CD4-positive, CD25-positive, alpha-beta regulatory T cell (primary cell): ENCODE data around the gene FOXF1. TPM values are rescaled to one million over a fixed set of nuclear protein-coding genes. Genes with fewer than 3 reads are reported as not detected.

Experiments used
- ATAC-seq, 2 donors: fragments of 150-1000 bp; cut with Tn5 transposase; one replicate each; pipeline ENCODE4 v1.10.0; 2021; ENCODE audit warnings: low read depth in 2 of 2, moderate number of reproducible peaks in 2 of 2, moderate library complexity in 1 of 2
- DNase-seq, 3 donors: peaks; one replicate each; pipeline versions ENCODE4 v3.0.0 to v3.0.0-alpha.2; 2012 to 2022; ENCODE audit warnings: mixed read lengths in 1 of 3
- H3K27ac ChIP-seq: one replicate; pipeline ENCODE4 v1.7.0; 2013; ENCODE audit warnings: mild to moderate bottlenecking, low read length; ENCODE audit not compliant: insufficient read depth, poor library complexity, severe bottlenecking
- H3K27me3 ChIP-seq: one replicate; pipeline ENCODE4 v1.7.0; 2013; ENCODE audit warnings: low read length; ENCODE audit not compliant: control insufficient read depth, insufficient read depth
- H3K36me3 ChIP-seq: one replicate; pipeline ENCODE4 v1.7.0; 2013; ENCODE audit warnings: mild to moderate bottlenecking, low read length, moderate library complexity; ENCODE audit not compliant: control insufficient read depth, insufficient read depth
- H3K4me1 ChIP-seq: 2 replicates; pipeline ENCODE4 v1.7.0; 2013; ENCODE audit warnings: mild to moderate bottlenecking, low read length; ENCODE audit not compliant: insufficient read depth, control insufficient read depth, poor library complexity, severe bottlenecking
- H3K4me3 ChIP-seq: one replicate; pipeline ENCODE4 v1.7.0; 2013; ENCODE audit warnings: low read depth, mild to moderate bottlenecking, low read length, moderate library complexity
- H3K9me3 ChIP-seq, 2 experiments: 1 replicate in 1 of 2; 2 replicates in 1 of 2; pipeline ENCODE4 v1.7.0; 2013; ENCODE audit warnings: low read length in 2 of 2, mild to moderate bottlenecking in 1 of 2, moderate library complexity in 1 of 2; ENCODE audit not compliant: control insufficient read depth in 2 of 2
- H3K27ac Mint-ChIP-seq, 3 donors: one replicate each; pipeline ENCODE4 v1.8.0; 2020 to 2022; ENCODE audit warnings: mild to moderate bottlenecking in 3 of 3, mixed read lengths in 3 of 3, moderate library complexity in 2 of 3
- H3K27me3 Mint-ChIP-seq: one replicate; pipeline ENCODE4 v1.8.0; 2022; ENCODE audit warnings: mild to moderate bottlenecking, mixed read lengths
- H3K36me3 Mint-ChIP-seq: one replicate; pipeline ENCODE4 v1.8.0; 2020; ENCODE audit warnings: mixed read lengths
- H3K4me1 Mint-ChIP-seq, 4 donors: one replicate each; pipeline ENCODE4 v1.8.0; 2020 to 2022; ENCODE audit warnings: mixed read lengths in 4 of 4, mild to moderate bottlenecking in 1 of 4
- H3K4me3 Mint-ChIP-seq, 4 donors: one replicate each; pipeline ENCODE4 v1.8.0; 2020 to 2022; ENCODE audit warnings: mild to moderate bottlenecking in 4 of 4, mixed read lengths in 4 of 4, moderate library complexity in 3 of 4
- H3K9me3 Mint-ChIP-seq, 7 donors: one replicate each; pipeline ENCODE4 v1.8.0; 2020 to 2022; ENCODE audit warnings: mixed read lengths in 7 of 7, mild to moderate bottlenecking in 3 of 7, moderate library complexity in 2 of 7
- polyA plus RNA-seq, 4 donors: library from polyadenylated mRNA; unstranded; fragments of 300-500 nt; fragmentation: Illumina TruSeq; gene quantifications; one replicate each; pipeline ENCODE4 v1.2.3, GENCODE V29; 2021
- total RNA-seq: library from RNA; stranded (reverse); gene quantifications from one replicate; pipeline ENCODE4 v1.2.3, GENCODE V29; 2022

FOXF1 gene
- total and polyA plus RNA-seq, 5 donors from 2014 or later = not detected

GRCh38 chr16:86498155-86498670 lies 12.1 kb upstream of the FOXF1 start:
- no peak for DNase-seq
- peaks cover 0 to 6% (median 0%) of the 10 kb centered on the region in 4 donors for H3K4me1 Mint-ChIP-seq
- peaks cover 85% of the 10 kb centered on the region for H3K27me3 Mint-ChIP-seq
- Histone ChIP-seq H3K36me3 (no peaks in the 10 kb centered on the region), H3K27ac (no peak overlapping the region), H3K9me3 (no peaks in the 10 kb centered on the region), H3K4me3 (no peak overlapping the region), H3K4me1 (no peaks in the 10 kb centered on the region), H3K27me3 (peaks cover 28% of the 10 kb centered on the region)
- H3K9me3 Mint-ChIP-seq = no peaks in the 10 kb centered on the region
- H3K4me3 Mint-ChIP-seq = no peak overlapping the region
- H3K27ac Mint-ChIP-seq = no peak overlapping the region
- ATAC-seq = no peak
- H3K36me3 Mint-ChIP-seq = no peaks in the 10 kb centered on the region

DNA sequence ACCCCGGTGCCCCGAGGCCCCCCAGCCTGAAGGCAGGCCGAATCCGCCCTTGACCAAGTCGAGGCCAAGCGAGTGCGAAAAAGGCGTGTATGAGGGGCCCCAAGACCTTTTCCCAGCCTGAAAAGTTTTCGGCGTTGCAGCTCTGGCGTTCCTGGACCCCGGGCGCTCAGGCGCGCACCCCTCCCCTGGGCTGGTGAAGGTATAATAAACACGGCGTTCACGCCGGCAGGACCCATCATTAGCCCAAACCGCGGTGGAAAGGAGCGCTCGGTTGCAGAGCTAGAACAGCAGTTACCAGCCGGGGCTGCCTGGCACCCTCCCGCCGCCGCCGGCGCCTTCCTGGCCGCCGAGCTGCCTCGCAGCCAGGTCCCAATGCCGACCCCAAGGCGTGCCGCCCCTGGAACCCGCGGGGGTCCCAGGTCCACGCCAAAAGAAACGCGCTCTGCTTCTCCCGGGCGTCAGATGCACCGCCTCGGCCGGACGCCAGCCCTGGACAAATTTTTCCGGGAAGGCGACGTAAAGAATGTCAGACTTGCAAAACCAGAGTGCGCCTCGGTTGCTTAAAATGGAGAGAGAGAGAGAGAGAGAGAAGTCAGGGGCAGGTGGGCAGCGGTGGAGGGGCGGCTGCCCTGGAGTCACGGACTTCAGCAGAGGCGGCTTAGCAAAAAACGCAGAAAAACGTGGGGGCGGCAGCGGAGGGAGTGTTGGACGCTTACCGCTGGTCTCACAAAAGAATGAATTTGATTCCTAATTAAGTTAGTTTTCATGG lies 11.5 kb upstream of the FOXF1 start:
- Mint-ChIP-seq H3K4me1 (peaks cover 0 to 6% (median 0%) of the 10 kb centered on the region in 4 donors), H3K27ac (no peak overlapping the region), H3K4me3 (no peak overlapping the region), H3K27me3 (peaks cover 88% of the 10 kb centered on the region), H3K9me3 (no peaks in the 10 kb centered on the region), H3K36me3 (no peaks in the 10 kb centered on the region)
- Histone ChIP-seq H3K4me1 (no peaks in the 10 kb centered on the region), H3K4me3 (no peak overlapping the region), H3K27me3 (peaks cover 25% of the 10 kb centered on the region), H3K27ac (no peak overlapping the region), H3K9me3 (no peaks in the 10 kb centered on the region), H3K36me3 (no peaks in the 10 kb centered on the region)
- ATAC-seq (no peak), DNase-seq (no peak)

GRCh38 chr16:86499440-86499786 lies 10.9 kb upstream of the FOXF1 start:
- no peak overlapping the region for H3K27ac Mint-ChIP-seq
- Histone ChIP-seq H3K36me3 (no peaks in the 10 kb centered on the region), H3K4me1 (no peaks in the 10 kb centered on the region), H3K27me3 (peaks cover 24% of the 10 kb centered on the region), H3K4me3 (no peak overlapping the region), H3K27ac (no peak overlapping the region), H3K9me3 (no peaks in the 10 kb centered on the region)
- DNase-seq (no peak), ATAC-seq (no peak)
- H3K4me3 Mint-ChIP-seq = no peak overlapping the region
- H3K36me3 Mint-ChIP-seq = no peaks in the 10 kb centered on the region
- H3K4me1 Mint-ChIP-seq = peaks cover 0 to 6% (median 0%) of the 10 kb centered on the region in 4 donors
- no peaks in the 10 kb centered on the region for H3K9me3 Mint-ChIP-seq
- peaks cover 89% of the 10 kb centered on the region for H3K27me3 Mint-ChIP-seq

GRCh38 chr16:86499889-86500707 lies 10.2 kb upstream of the FOXF1 start:
- peaks cover 30% of the 10 kb centered on the region for H3K27me3 ChIP-seq
- Mint-ChIP-seq H3K27me3 (peaks cover 89% of the 10 kb centered on the region), H3K4me3 (no peak overlapping the region), H3K36me3 (no peaks in the 10 kb centered on the region), H3K4me1 (peaks cover 0 to 6% (median 2%) of the 10 kb centered on the region in 4 donors), H3K27ac (no peak overlapping the region), H3K9me3 (no peaks in the 10 kb centered on the region)
- H3K4me3 ChIP-seq = no peak overlapping the region
- H3K4me1 ChIP-seq = no peaks in the 10 kb centered on the region
- H3K36me3 ChIP-seq = no peaks in the 10 kb centered on the region
- no peak for DNase-seq
- H3K9me3 ChIP-seq = no peaks in the 10 kb centered on the region
- ATAC-seq = no peak
- no peak overlapping the region for H3K27ac ChIP-seq

DNA sequence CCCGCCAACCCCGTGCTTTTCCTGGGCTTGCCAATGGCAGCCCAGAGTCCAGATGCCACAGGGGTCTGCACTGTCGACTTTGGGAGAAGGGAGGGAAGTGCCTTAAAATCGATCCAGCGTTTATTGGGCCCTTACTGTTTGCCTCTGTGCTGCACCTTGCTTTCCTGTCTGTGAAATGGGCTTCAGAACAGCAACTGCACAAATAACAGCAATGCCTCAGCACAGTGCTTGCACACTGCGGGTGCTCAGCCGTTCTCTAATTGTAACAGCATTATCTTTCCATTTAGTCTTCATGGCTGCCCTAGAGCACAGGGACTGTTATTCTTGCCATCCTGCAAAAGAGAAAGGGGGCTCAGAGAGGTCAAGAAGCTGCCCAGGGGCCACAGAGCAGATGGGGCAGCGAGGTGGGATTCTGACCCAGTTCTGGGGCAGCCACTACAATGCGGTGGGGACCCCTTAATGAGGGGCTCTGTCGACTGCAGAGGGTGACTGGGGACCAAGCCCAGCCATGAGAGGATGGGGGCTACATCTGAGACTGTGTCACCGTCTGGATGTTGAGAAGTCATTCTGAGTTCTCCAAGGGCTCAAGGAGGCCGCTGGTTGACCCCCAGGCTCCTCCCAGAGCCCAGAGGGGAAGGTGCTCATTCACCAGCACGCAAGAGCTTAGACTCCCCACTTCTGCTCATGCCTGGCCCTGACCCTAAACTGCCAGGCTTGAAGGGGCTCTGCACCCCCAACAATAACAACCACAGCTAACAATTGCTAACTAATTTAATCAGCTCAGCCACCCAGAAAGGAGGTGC lies 9.4 kb upstream of the FOXF1 start:
- H3K27me3 ChIP-seq = peaks cover 29% of the 10 kb centered on the region
- DNase-seq (no peak), ATAC-seq (no peak)
- H3K4me1 Mint-ChIP-seq = peaks cover 0 to 7% (median 5%) of the 10 kb centered on the region in 4 donors
- no peaks in the 10 kb centered on the region for H3K9me3 Mint-ChIP-seq
- no peak overlapping the region for H3K4me3 ChIP-seq
- H3K4me3 Mint-ChIP-seq = no peak overlapping the region
- no peaks in the 10 kb centered on the region for H3K36me3 ChIP-seq
- H3K36me3 Mint-ChIP-seq = no peaks in the 10 kb centered on the region
- H3K4me1 ChIP-seq = peaks cover 1% of the 10 kb centered on the region
- no peaks in the 10 kb centered on the region for H3K9me3 ChIP-seq
- no peak overlapping the region for H3K27ac ChIP-seq
- H3K27ac Mint-ChIP-seq = no peak overlapping the region
- peaks cover 85% of the 10 kb centered on the region for H3K27me3 Mint-ChIP-seq

GRCh38 chr16:86501989-86502855 lies 8.1 kb upstream of the FOXF1 start:
- Mint-ChIP-seq H3K27ac (no peak overlapping the region), H3K4me3 (no peak overlapping the region), H3K9me3 (peaks cover 0 to 2% (median 0%) of the 10 kb centered on the region in 7 donors), H3K27me3 (peaks cover 86% of the 10 kb centered on the region), H3K36me3 (no peaks in the 10 kb centered on the region), H3K4me1 (peaks cover 0 to 20% (median 7%) of the 10 kb centered on the region in 4 donors)
- no peak overlapping the region for H3K4me3 ChIP-seq
- H3K27me3 ChIP-seq = peaks cover 35% of the 10 kb centered on the region
- no peaks in the 10 kb centered on the region for H3K36me3 ChIP-seq
- DNase-seq (no peak), ATAC-seq (no peak)
- H3K9me3 ChIP-seq = no peaks in the 10 kb centered on the region
- H3K4me1 ChIP-seq = peaks cover 3% of the 10 kb centered on the region
- no peak overlapping the region for H3K27ac ChIP-seq
